Measurements from ENCODE around the gene EPB41L4A.
"Not testable (repeated sequence)": the region's sequence is repeated elsewhere in the genome, so short reads cannot be mapped to it uniquely, and the experiment has no call there.

Gene EPB41L4A

DNA sequence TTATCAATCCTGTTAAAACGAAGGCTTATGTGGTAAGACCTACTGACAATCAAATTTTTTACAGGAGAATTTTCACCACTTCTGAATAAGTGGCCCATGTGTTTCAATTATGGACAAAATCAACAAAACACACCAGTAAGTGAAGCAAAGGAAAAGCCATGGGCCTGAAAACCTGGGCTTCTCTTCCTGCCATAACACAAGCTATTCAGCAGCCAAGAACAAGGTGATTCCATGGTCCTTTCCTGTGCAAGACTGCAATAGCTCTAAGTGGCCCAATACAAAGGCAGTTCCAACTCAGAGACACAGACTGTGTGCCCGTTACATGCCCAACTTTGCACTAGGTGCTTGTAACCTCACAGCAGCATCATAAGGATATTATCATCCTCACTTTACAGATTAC lies 168.5 kb downstream of the EPB41L4A start:
- DNase-seq, result no peak

DNA sequence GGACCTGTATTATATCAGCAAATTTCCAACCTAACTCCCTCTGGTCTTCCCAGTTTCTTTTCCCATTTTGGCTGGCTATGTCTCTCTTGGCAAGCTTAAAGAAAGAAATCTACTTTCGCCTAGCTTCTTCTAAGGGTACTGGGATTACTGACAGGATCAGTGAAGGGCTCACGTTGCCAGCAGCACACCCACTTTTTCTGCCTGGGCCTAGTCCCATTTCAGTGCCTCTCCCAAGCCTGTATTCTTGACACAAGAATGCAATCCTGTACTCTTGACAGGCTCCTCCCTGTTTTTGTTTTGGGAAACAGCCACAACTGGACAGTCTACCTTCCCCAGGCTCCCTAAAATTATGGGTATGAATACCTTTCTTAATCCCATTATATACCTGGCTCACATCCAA lies 170.5 kb downstream of the EPB41L4A start:
- DNase-seq, result no peak

DNA sequence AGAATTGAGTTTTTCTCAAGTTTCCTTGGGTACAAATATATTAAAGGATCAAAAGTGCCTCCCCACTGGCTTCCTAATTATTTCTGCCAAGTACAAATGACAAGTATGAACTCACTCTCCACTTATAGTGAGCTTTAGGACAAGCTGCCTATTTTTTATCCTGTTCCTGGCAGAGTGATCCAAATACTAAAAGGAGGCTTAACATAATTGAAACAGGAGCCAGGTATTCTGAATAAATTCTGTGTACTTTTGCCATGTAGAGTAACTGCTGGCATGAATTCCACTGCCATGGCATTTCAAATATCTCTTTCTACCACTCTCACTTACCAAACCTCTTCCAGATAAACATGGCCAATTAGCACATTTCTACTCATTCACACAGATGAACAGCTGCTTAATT lies 171.1 kb downstream of the EPB41L4A start:
- no peak for DNase-seq

DNA sequence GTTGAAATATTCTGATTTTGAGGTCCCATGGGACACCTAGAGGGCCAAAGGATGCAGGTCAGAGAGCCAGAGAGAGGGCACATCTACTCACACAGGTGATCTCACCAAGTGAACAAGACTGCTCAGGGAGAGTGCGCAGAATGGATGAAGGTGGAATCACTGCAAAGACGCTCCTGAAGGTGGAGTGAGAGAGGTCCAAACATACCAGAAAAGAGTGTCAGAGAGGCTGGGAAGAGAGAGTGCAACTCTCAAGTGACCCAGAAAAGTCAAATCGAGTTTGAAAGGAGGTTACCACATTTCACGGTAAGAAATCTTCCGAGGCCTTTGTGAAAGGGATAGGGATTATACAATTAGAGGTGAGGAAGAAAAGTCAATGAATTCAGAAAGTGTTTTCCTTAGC lies 173.4 kb downstream of the EPB41L4A start:
- no peak for DNase-seq

DNA sequence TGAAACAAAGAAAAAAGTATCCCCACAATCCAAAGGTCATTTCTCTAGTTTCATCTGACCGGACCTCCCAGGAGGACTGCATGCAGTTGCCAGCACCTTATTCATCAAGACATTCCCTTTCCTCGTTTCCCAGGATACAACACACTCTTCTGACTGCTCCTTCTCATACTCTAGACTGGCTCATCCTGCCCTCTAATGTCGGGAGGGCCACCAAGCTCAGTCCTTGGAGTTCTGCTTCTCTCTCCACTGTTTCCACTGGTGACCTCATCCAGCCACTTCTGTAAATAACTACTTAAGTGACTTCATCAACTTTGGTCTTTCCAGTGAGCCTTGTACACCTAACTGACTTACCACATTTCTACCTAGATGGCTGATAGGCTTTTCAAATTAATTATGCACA lies 179.1 kb downstream of the EPB41L4A start:
- no peak for DNase-seq

DNA sequence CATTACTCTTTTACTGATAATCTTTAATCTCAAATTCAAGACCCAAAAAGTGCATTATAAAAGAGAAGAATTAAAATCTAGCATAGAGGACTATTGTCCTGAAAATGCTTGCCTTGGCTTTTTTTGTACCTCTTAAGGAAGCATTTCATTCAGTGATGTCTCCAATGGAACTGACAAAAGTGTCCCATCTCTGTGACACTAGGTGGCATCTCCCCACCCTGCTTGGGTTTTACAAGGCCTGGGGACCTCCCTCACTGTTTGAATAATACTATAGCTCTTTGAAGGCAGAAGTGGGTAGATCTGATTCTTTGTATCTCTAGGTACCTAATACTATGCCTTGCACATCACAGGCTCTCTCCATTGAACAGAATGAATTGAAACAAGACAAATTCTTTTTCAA lies 180.6 kb downstream of the EPB41L4A start:
- no peak for DNase-seq

GRCh38 chr5:112237456-112237855 lies 181.6 kb downstream of the EPB41L4A start:
- no peak for DNase-seq

- no peak for DNase-seq
Observed at GRCh38 chr5:112234000-112234399, 185.1 kb downstream of the EPB41L4A start.

- no peak for DNase-seq
Observed at GRCh38 chr5:112232667-112233066, 186.4 kb downstream of the EPB41L4A start.

GRCh38 chr5:112230606-112231005 lies 188.5 kb downstream of the EPB41L4A start:
- DNase-seq, result no peak

- DNase-seq, result no peak
Observed at GRCh38 chr5:112228667-112229066, 190.4 kb downstream of the EPB41L4A start.

GRCh38 chr5:112227911-112228631 lies 191.0 kb downstream of the EPB41L4A start:
- no peak for DNase-seq

DNA sequence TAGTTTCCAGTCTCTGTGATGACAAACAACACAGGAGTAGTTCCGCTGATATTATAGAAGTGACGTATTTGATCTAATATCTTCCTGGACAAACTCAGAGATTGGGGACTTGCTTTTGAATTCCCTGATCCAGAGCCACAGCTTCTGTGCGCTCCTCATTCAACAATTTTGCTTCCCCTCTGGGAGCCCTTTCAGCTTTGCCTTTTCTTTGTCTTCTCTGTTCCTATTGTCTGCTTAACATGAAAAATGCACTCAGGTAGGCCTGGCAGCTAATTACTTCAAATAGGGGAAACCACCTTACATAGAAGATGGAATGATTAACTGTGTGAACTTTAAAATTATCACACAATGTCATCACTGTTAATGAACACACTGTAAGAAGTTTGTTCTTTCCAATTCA lies 192.9 kb downstream of the EPB41L4A start:
- DNase-seq, result no peak

DNA sequence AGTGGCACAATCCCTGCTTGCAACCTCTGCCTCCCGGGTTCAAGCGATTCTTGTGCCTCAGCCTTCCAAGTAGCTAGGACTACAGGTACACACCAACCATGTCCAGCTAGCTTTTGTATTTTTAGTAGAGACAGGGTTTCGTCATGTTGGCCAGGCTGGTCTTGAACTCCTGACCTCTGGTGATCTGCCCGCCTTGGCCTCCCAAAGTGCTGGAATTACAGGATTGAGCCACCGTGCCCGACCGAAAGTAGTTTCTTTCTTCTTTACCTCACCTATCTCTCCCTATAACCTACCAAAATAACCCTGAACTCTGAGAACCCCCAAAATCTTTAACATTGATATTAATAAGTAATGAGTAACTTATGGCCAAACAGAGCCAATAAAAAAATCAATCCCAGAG lies 196.1 kb downstream of the EPB41L4A start:
- DNase-seq, result not testable (repeated sequence)

DNA sequence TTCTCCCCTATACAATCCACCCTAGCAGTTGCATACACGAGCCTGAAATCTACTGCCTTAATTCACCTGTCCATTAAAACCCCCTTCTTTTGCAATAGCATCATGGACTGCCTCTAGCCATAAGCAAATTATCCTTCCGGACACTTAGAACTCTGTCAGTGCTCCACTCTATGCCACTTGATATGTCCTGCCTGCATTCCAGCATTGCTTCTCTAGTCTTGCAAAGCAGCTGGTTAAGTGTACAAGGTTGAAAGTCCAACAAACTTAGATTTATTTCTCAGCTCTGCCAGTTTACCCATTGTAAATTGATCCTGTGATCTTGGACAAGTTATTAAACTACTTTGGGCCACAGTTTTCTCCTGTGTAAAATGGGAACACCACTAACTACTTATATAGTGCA lies 197.9 kb downstream of the EPB41L4A start:
- DNase-seq, result no peak

DNA sequence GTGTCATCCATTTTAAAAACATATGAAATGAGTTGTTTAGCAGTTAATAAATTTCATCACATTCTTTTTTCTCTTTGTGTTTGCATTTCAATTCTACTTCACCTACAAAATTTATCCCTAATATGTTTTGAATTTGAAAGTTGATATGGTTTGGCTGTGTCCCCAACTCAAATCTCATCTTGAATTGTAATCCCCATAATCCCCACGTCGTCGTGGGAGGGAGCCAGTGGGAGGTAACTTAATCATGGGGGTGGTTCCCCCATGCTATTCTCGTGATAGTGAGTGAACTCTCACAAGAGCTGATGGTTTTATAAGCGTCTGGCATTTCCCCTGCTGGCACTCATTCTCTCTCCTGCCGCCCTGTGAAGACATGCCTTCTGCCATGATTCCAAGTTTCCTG lies 200.1 kb downstream of the EPB41L4A start:
- no peak for DNase-seq

GRCh38 chr5:112217843-112218579 lies 201.1 kb downstream of the EPB41L4A start:
- no peak for DNase-seq

GRCh38 chr5:112216140-112216539 lies 202.9 kb downstream of the EPB41L4A start:
- DNase-seq, result no peak

- DNase-seq, result peak; percentile 7
Observed at GRCh38 chr5:112210430-112211005, 208.6 kb downstream of the EPB41L4A start.

DNA sequence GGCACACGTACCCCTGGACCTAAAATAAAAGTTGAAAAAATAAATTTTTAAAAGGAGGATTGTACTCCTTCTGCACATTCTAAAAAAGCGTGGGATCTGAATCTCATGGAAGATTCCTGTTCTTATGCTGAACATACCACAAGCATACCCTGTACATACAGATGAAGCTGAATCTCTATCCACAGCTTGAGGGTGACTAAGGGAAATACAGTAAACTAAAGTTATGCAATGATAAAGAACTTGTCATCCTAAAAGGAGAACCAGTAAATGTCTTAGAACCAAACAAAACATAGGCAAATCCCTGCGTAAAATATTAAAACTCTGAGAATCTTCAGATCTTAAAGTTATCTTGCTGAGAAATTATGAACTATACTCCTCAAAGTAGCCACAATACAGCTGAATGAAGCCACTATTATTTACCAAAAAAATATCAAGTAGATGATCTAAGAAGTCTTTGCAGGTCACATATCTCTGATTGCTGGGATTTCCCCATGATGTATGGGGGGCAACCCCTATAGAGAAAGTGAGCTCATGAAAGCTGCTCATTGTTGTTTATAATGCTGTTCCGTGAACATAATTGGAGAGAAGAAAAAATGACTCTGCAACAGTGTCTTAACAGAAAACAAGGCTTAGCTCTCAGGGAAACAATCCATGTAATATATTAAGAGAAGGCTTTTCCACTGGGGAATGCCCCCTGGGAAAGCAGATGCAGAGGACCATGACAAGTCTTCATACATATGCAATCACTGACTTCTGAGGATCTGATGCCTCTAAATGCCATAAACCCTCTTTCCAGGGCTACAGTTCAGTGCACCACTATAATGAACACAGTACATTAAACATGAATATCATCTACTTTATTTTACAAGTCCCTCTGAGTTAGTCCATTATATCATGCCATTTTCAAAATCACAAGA lies 210.1 kb downstream of the EPB41L4A start:
- DNase-seq, result no peak

DNA sequence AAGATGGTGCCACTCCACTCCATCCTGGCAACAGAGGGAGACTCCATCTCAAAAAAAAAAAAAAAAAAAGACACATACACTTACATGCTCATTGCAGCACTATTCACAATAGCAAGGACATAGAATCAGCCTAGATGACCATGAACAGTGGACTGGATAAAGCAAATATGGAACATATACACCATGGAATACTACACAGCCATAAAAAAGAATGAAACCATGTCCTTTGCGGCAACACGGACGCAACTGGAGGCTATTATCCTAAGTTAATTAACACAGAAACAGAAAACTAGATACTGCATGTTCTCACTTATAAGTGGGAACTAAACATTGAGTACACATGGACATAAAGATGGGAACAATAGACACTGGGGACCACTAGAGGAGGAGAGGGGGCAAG lies 210.9 kb downstream of the EPB41L4A start:
- not testable (repeated sequence) for DNase-seq

DNA sequence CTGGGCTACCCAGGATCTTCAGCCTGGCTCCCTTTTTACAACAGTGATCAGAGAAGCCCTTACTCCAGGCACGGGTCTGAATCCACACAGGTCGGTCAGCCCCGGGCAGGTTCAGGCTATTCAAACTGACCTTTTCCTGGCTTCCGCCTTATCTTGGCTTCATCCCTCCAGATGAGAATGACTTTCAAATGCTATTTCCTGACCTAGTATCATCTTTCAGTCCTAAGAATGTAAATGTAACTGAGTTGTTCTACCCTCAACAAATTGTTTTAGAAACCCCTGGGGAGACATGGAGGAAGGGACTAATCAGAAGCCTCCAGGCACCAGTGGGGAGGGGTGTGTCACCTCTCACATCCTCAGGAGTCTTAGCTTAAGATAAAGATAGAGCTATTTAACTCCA lies 213.2 kb downstream of the EPB41L4A start:
- DNase-seq, result no peak

DNA sequence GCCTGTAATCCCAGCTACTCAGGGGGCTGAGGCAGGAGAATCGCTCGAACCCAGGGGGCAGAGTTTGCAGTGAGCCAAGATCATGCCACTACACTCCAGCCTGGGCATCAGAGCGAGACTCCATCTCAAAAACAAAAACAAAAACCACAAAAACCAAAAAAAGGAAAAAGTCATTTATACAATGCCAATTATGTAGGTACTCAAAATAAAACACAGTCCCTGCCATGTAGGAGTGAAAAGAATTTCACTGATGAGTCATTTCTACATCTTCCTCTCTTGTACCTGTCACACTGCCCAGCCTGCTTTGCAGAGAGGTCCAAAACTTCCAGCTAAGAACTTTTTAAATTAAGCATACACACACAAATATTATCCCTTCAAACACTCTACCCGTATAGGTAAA lies 215.8 kb downstream of the EPB41L4A start:
- no peak for DNase-seq

All from NCI-H748 treated with DMSO at 0.1 percent for 48 hours (cell line).